NCI-H524 (cell line): ENCODE measurements around the gene YY1.
"Not testable (repeated sequence)": the region's sequence is repeated elsewhere in the genome, so short reads cannot be mapped to it uniquely, and the experiment has no call there.

ENCODE experiments used
- DNase-seq, 2 experiments: peaks; one replicate each; lab custom pipeline; 2025; lab: John Stamatoyannopoulos, UW

The YY1 gene

DNA sequence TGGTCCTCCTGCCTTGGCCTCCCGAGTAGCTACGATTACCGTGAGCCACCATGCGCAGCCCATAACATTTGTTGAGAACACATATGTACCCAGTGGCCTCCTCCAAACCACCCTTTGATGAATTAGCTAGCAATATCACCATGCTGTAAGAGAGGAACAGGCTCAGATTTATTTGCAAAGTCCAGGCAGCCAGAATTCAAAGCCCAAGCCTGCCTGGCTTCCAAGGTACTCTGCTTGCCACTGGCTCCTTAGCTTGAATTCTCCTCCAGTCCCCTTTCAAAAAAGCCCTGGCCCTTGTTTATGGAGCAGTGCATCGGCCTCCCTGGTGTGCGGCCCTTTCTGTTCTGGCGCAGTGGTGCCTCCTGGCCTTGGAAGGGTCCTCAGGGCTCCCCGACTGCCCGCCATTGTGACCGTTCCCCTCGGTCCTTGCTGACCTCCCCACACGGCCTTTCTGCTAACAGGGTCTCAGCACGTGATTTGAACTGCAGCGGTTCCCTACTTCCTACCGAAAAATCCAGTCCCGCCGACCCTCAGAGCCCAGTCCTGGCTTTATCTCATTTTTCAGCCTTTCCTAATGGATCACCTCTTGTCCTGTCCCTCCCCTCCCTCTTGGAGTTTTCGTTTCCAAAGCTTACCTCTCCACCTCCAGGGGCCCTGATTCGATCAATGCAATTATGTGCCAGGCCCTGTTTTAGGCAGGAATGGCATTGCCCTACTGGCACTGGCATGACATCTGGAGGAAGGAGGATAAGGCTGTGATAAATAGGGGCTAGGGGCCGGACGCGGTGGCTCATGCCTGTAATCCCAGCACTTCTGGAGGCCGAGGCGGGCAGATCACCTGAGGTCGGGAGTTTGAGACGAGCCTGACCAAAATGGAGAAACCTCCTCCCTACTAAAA, 45.3 kb downstream of the YY1 start:
- DNase-seq = no peak

DNA sequence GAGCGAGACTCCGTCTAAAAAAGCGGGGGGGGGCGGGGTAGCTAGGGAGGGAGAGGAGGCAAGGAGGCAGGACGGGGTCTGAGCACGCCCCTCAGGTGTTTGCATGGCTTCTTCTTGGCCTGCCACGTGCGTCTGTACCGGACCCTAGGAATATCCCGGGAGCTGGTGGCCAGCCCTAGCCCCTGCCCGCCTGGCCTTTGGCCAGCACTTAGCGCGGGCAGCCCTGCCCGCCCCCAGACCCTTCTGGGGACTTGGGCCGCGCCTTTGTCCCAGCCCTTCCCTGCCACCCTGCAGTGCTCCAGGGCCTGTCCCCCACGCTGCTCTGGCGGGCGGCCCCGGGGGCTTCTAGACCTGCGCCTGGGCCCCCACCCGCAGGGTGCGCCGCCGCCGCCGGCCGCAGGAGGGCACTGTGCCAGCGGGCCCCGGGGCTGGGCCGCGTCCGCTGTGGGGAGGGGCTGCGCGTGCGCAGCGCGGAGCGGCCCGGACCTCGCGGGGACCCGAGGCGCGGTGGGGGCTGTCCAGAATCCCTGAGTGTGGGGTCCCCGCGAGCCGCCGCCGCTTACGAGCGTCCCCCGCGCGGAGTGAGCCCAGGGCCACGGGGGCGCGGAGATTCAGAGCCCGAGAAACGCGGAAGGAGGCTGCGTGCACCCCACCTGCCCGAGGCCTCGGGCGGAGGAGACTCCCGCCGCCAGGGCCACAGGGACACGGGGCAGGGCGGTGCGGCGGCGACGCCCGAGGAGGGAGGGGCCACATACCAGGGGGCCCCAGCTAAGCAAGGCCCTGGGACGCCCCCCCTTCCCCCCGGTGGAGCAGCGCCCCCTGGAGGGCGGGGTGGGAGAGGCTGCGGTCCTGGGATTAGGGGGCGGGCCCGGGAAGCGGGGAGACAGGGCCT, 46.3 kb downstream of the YY1 start:
- DNase-seq = peak; percentile 53 to 65

- DNase-seq = no peak
Measured at GRCh38 chr14:100285913-100286400, 47.0 kb downstream of the YY1 start.

DNA sequence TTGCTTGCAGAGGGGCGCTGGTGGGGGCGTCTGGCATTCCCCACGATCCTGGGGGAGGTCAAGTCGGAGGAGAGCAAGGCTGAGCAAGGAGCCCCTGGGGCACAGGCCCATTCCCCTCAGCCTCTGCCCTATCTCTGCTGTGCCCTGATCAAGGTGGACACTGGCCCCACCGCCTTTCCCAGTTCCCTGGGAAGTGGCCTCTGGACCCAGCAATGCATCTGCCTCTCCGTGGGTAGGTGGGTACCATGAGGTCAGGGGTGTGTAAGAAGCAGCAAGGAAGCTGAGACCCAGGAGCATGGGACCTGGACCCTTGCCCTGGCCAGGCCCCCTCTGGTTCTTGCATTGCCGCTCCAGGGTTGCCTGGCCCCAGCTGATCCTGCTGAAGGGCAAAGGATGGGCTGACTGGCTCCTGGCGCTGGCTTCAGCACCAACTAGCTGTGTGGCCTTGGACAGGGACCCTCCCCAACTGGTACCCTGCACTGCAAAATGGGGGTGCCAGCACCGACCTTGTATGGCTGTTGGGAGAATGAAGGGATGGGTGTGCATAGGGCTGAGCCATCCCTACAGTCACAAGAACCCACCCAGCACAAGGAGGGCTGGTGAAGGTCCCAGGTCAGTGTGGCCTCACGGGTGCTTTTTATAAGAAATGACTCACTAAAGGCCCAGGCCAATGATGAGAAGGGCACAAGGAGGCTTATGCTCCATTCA, 47.7 kb downstream of the YY1 start:
- DNase-seq = no peak

DNA sequence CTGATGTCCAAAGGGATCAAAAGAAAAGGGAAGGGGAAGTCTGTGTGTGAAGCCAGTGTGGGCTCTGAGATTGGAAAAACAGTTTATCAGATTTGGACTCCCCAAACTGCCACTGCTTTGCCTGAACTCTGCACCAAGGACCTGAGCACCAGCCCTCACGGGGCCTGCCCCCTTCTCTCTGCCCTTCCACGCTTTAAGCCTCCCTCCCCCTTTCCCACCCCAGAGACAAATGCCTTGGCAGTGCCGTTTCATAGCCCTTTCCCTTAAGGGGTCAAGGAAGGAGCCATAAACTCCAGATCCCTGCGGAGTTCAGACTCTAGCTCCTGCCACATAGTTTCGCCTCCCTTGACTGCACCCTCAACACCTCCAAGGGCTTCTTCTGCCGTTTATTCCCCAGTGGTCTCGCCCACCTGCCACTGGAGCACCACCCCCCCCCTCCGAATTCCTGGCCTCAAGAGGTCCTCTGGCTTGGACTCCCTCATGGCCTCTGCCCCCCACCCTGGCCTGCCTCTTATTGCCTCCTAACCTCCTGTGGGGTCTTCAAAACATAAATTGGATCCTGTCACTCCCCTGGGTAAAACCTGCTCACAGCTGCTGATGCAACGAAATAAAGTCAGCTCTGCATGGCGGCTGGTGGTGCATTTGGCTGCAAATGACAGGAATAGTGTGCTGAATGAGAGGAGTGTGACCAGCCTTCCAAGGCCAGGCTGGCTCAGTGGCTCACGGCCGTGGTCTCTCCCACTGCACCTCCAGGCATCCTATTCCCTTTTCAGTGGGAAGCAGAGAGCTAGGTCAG, 48.5 kb downstream of the YY1 start:
- DNase-seq = no peak

- not testable (repeated sequence) for DNase-seq
Measured at GRCh38 chr14:100287998-100288295, 49.0 kb downstream of the YY1 start.

- peak; percentile 53 to 74 for DNase-seq
Measured at GRCh38 chr14:100288382-100289185, 49.6 kb downstream of the YY1 start.

GRCh38 chr14:100289916-100290606, 51.1 kb downstream of the YY1 start:
- no peak for DNase-seq

DNA sequence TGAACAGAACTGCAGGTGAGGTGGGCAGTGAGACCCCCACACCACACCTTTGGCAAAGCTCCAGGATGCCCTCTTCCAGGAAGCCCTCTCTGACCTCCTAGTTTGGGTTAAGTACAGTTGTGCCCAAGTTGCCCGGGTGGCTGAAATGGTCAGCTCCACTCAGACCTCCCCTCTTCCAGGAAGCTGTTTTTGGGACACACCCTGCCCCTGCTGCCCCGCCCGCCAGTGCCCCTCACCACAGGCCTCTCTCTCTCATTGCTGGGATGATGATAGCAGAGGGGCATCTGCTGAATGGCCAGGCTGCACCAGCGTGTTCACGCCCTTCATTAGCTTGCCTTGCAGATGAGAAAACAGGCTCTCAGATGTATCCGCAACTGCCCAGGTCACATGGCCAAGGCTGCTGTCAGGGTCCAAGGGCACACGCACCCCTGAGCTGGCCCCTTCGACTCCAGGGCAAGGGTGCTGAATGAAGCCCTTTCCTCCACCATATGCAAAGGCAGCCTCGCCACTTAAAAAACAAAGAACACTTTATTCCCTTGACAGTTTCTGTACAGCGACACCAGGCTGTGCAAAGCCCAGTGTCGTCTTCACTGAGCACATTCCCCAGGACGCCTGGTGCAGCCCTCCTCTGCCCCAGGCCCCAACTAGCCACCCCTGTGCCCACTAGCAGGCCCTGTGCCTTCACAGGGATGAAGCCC, 51.8 kb downstream of the YY1 start:
- no peak for DNase-seq

- DNase-seq = no peak
Measured at GRCh38 chr14:100291305-100292075, 52.5 kb downstream of the YY1 start.

GRCh38 chr14:100292301-100292775, 53.4 kb downstream of the YY1 start:
- no peak for DNase-seq

DNA sequence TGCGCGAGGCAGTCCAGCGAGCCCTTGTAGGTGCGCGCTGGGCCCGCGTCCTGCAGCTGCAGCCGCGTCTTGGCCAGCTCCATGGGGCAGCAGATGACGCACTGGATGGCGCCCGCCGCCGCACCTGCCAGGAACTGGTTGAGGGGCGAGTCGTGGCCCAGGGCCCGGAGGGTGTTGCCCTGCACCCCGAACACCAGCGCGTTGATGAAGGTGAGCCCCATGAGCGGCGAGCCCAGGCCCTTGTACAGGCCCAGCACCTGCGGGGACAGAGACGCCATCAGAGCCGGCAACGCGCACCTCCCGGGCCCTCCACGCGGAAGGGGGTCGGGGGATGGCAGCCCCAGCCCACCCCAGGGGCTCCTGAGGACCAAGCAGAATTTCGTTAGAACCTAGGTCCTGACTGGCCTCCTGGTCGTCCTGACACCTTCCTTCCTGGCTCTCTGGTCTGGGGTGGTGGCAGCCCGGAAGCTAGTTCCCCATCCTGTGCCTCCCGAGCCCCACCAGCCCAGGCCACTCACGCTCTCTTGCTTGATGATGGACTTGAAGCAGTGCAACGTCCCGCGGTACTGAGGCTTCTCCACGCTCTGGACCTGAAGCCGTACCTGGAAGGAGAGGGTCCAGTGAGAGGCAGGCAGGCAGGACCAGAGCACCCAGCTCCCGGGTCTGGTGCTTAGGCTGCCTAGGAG, 54.0 kb downstream of the YY1 start:
- no peak for DNase-seq

- DNase-seq = no peak
Measured at GRCh38 chr14:100293497-100294212, 54.7 kb downstream of the YY1 start.

DNA sequence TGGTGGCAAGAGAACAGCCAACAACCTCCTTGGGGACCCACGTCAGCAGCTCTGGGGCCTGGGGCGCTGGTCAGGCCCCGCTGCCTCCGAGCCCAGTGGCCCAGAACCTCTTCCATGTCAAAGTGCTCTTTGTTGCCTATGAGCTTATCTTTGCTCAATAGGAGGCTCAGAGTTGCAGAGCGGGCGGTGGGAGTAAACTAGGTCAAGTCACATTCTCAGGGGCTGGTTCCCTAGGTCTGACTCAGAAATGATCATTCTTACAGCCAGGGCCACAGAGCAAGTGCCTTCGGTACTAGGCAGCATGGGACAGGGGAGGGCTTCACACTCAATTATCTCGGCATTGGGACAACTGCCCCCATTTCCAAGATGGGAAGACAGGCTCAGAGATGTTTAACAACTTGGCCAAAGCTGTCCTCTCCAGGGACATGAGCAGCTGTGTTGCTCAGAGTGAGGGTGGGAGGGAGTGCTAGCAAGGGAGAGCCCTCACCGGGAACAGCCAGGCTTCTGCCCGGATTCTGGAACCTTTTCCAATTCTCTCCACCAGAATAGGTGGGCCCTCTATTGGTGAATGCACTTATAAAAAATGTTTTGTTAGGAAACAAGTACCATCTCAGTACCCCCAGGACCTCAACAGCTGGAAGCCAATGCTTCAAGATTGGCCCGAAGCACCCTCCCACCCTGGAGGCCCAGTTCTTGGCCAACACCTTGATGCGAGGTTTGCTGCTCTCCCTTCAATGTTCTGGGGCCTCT, 55.4 kb downstream of the YY1 start:
- DNase-seq = no peak

GRCh38 chr14:100294963-100295330, 56.0 kb downstream of the YY1 start:
- DNase-seq = no peak

GRCh38 chr14:100295376-100296105, 56.6 kb downstream of the YY1 start:
- no peak for DNase-seq
